ENCODE results near the gene RAB1B. TPM values are rescaled to one million over a fixed set of nuclear protein-coding genes. Genes with fewer than 3 reads are reported as not detected.

The RAB1B gene
- total RNA-seq, 2 donors from 2014 or later: 72.8 to 89.1 TPM

GRCh38 chr11:66230156-66230555 is 38.3 kb upstream of the RAB1B start:
- peaks cover 16% of the 10 kb centered on the region for H3K36me3 Mint-ChIP-seq (ENCODE audit: low read depth)
- no peaks in the 10 kb centered on the region for H3K27me3 Mint-ChIP-seq
- DNase-seq (no peak), ATAC-seq (no peak)
- H3K27ac Mint-ChIP-seq: no peak overlapping the region
- H3K4me1 Mint-ChIP-seq: peaks cover 6% of the 10 kb centered on the region
- no peaks in the 10 kb centered on the region for H3K9me3 ChIP-seq (ENCODE audit: control insufficient read depth, low read length, poor library complexity, severe bottlenecking)
- no peak overlapping the region for H3K4me3 Mint-ChIP-seq

DNA sequence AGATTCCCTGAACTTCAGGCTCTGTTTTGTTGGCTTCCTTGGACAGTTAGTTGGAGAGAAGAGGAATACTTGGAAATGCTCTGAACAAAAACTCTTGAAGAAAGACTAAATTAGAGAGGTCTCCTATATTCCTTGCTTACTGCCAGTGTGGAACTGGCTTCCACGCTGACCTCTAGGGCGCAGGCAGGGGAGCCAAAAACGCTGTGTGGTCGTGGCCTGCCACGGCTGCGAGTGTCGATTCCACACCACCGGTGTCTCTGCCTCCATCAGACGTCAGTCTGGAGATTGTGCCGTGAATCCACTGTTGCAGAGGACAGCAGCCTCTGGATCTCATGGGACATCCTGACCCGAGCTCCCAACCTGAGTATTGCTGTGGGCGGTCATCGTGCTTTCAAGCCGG is 37.5 kb upstream of the RAB1B start:
- H3K27me3 Mint-ChIP-seq: no peaks in the 10 kb centered on the region
- H3K4me3 Mint-ChIP-seq: no peak overlapping the region
- no peak overlapping the region for H3K27ac Mint-ChIP-seq
- no peaks in the 10 kb centered on the region for H3K9me3 ChIP-seq (ENCODE audit: control insufficient read depth, low read length, poor library complexity, severe bottlenecking)
- DNase-seq: no peak
- peaks cover 21% of the 10 kb centered on the region for H3K36me3 Mint-ChIP-seq (ENCODE audit: low read depth)
- ATAC-seq: no peak
- peaks cover 6% of the 10 kb centered on the region for H3K4me1 Mint-ChIP-seq

DNA sequence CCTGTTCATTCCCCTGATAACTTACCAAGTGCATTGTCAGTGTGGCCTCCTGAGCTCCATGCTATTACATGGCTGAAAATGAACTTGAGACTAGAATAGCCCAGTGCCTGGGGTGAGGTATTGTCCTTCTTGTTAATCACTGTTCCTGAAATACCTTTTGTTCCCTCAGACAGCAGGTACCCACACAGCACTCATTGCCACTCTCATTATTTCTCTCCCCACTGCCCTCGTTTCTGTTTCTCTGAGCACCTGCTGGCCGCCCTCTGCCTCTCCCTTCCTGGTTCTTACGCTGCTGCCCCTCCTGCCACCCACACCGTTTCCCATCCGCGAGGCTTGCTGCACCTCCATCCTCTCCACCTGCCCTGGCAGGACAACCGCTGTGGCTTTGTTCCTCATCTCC is 36.9 kb upstream of the RAB1B start:
- H3K36me3 Mint-ChIP-seq (ENCODE audit: low read depth): peaks cover 21% of the 10 kb centered on the region
- peak overlapping the region; percentile 87 for H3K27ac Mint-ChIP-seq

GRCh38 chr11:66232769-66233168 is 35.7 kb upstream of the RAB1B start:
- peaks cover 6% of the 10 kb centered on the region for H3K4me1 Mint-ChIP-seq
- no peak for ATAC-seq
- no peak for DNase-seq
- peak overlapping the region; percentile 61 for H3K4me3 Mint-ChIP-seq
- no peaks in the 10 kb centered on the region for H3K9me3 ChIP-seq (ENCODE audit: control insufficient read depth, low read length, poor library complexity, severe bottlenecking)
- peaks cover 21% of the 10 kb centered on the region for H3K36me3 Mint-ChIP-seq (ENCODE audit: low read depth)
- no peaks in the 10 kb centered on the region for H3K27me3 Mint-ChIP-seq
- H3K27ac Mint-ChIP-seq: peak overlapping the region; percentile 72

More for the DNA sequence above, 36.9 kb upstream of the RAB1B start:
- DNase-seq (no peak), ATAC-seq (no peak)
- no peak overlapping the region for H3K4me3 Mint-ChIP-seq
- H3K27me3 Mint-ChIP-seq: no peaks in the 10 kb centered on the region
- no peaks in the 10 kb centered on the region for H3K9me3 ChIP-seq (ENCODE audit: control insufficient read depth, low read length, poor library complexity, severe bottlenecking)
- peaks cover 6% of the 10 kb centered on the region for H3K4me1 Mint-ChIP-seq

DNA sequence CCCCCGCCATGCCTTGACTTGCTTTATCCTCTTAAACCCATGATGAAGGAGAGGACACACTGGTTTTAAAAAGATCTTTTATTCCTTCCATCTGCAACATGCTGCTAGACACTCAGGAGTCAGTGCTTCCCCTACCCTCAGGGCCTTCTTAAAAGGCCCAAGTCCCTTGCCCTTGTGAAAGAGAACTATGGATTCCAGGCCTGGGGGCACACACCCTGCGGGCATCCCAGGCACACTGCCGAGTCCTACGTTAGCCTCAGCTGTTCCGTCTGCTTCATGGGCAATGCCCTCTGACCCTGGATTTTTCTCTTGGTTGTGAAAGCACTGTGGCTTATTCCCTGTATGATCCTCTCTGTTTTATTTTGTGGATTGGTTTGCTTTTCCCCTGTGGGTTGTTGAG is 35.1 kb upstream of the RAB1B start:
- H3K36me3 Mint-ChIP-seq (ENCODE audit: low read depth): peaks cover 21% of the 10 kb centered on the region
- H3K4me1 Mint-ChIP-seq: peaks cover 6% of the 10 kb centered on the region
- no peak overlapping the region for H3K4me3 Mint-ChIP-seq
- ATAC-seq: no peak
- peak overlapping the region; percentile 72 for H3K27ac Mint-ChIP-seq
- DNase-seq: no peak
- H3K9me3 ChIP-seq (ENCODE audit: control insufficient read depth, low read length, poor library complexity, severe bottlenecking): no peaks in the 10 kb centered on the region
- H3K27me3 Mint-ChIP-seq: no peaks in the 10 kb centered on the region

- DNase-seq: no peak
- no peaks in the 10 kb centered on the region for H3K9me3 ChIP-seq (ENCODE audit: control insufficient read depth, low read length, poor library complexity, severe bottlenecking)
- H3K27me3 Mint-ChIP-seq: no peaks in the 10 kb centered on the region
- peaks cover 17% of the 10 kb centered on the region for H3K36me3 Mint-ChIP-seq (ENCODE audit: low read depth)
- H3K4me3 Mint-ChIP-seq: no peak overlapping the region
- H3K4me1 Mint-ChIP-seq: peaks cover 6% of the 10 kb centered on the region
- ATAC-seq: no peak
- H3K27ac Mint-ChIP-seq: peak overlapping the region; percentile 24
These were observed 33.3 kb upstream of the RAB1B start for GRCh38 chr11:66235141-66235540.

- H3K4me3 Mint-ChIP-seq: no peak overlapping the region
- H3K9me3 ChIP-seq (ENCODE audit: control insufficient read depth, low read length, poor library complexity, severe bottlenecking): no peaks in the 10 kb centered on the region
- DNase-seq: no peak
- H3K4me1 Mint-ChIP-seq: peaks cover 4% of the 10 kb centered on the region
- H3K36me3 Mint-ChIP-seq (ENCODE audit: low read depth): peaks cover 16% of the 10 kb centered on the region
- no peak for ATAC-seq
- no peaks in the 10 kb centered on the region for H3K27me3 Mint-ChIP-seq
- H3K27ac Mint-ChIP-seq: no peak overlapping the region
These were observed 30.6 kb upstream of the RAB1B start for GRCh38 chr11:66237867-66238266.

- no peak overlapping the region for H3K27ac Mint-ChIP-seq
- peaks cover 2% of the 10 kb centered on the region for H3K4me1 Mint-ChIP-seq
- ATAC-seq: no peak
- H3K27me3 Mint-ChIP-seq: no peaks in the 10 kb centered on the region
- peaks cover 11% of the 10 kb centered on the region for H3K36me3 Mint-ChIP-seq (ENCODE audit: low read depth)
- DNase-seq: no peak
- H3K9me3 ChIP-seq (ENCODE audit: control insufficient read depth, low read length, poor library complexity, severe bottlenecking): no peaks in the 10 kb centered on the region
- H3K4me3 Mint-ChIP-seq: no peak overlapping the region
These were observed 29.5 kb upstream of the RAB1B start for GRCh38 chr11:66238786-66239413.

DNA sequence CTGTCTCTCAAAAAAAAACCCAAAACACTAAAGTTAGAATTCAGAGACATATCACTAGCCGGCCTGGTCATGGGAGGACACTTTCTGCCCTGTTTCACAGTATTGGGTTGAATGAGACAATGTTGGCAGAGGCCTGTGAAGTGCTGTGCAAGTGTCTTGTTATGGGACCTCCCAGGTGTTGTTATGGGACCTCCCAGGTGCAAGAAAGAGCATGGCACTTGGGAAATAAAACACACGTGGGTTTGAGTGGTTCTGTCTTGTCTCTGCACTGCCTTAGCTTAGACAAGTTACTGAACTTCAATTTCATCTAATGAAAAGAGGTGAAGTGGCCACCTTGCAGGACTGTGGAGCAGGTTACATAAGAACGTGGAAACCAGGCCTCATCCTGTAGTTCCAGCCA is 28.9 kb upstream of the RAB1B start:
- peaks cover 11% of the 10 kb centered on the region for H3K36me3 Mint-ChIP-seq (ENCODE audit: low read depth)
- ATAC-seq: no peak
- H3K4me3 Mint-ChIP-seq: no peak overlapping the region
- H3K9me3 ChIP-seq (ENCODE audit: control insufficient read depth, low read length, poor library complexity, severe bottlenecking): no peaks in the 10 kb centered on the region
- H3K4me1 Mint-ChIP-seq: peaks cover 2% of the 10 kb centered on the region
- H3K27ac Mint-ChIP-seq: no peak overlapping the region
- no peak for DNase-seq
- H3K27me3 Mint-ChIP-seq: no peaks in the 10 kb centered on the region

- Mint-ChIP-seq H3K36me3 (ENCODE audit: low read depth) (peaks cover 10% of the 10 kb centered on the region), H3K27me3 (no peaks in the 10 kb centered on the region), H3K4me1 (peaks cover 2% of the 10 kb centered on the region), H3K4me3 (no peak overlapping the region), H3K27ac (peak overlapping the region; percentile 53)
- DNase-seq: no peak
- no peak for ATAC-seq
- no peaks in the 10 kb centered on the region for H3K9me3 ChIP-seq (ENCODE audit: control insufficient read depth, low read length, poor library complexity, severe bottlenecking)
These were observed 28.2 kb upstream of the RAB1B start for GRCh38 chr11:66239998-66240780.

DNA sequence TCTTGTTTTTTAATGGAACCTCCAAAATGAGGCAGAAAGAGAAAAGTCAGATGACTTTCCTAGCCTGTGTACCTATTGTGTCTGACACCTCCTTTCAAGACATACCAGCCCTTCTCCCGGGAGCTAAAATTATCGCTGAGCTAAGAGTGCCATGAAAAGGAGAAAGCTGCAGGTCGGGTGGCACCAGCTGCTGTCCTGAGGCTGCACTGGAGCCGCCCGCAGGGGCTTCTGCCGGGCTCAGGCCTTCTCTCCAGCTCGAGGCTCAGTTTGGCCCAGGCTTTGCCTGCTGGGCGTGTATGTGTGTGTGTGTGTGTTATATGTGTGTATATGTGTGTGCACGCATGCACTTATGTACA is 27.7 kb upstream of the RAB1B start:
- no peaks in the 10 kb centered on the region for H3K9me3 ChIP-seq (ENCODE audit: control insufficient read depth, low read length, poor library complexity, severe bottlenecking)
- H3K27ac Mint-ChIP-seq: peak overlapping the region; percentile 53
- H3K4me1 Mint-ChIP-seq: peaks cover 2% of the 10 kb centered on the region
- no peaks in the 10 kb centered on the region for H3K27me3 Mint-ChIP-seq
- peaks cover 6% of the 10 kb centered on the region for H3K36me3 Mint-ChIP-seq (ENCODE audit: low read depth)
- H3K4me3 Mint-ChIP-seq: no peak overlapping the region
- DNase-seq: no peak
- ATAC-seq: no peak

GRCh38 chr11:66242095-66242765 is 26.2 kb upstream of the RAB1B start:
- Mint-ChIP-seq H3K36me3 (ENCODE audit: low read depth) (peaks cover 6% of the 10 kb centered on the region), H3K4me1 (peaks cover 8% of the 10 kb centered on the region), H3K4me3 (peak overlapping the region; percentile 25), H3K27me3 (no peaks in the 10 kb centered on the region), H3K27ac (peak overlapping the region; percentile 54)
- no peak for DNase-seq
- ATAC-seq: no peak
- H3K9me3 ChIP-seq (ENCODE audit: control insufficient read depth, low read length, poor library complexity, severe bottlenecking): no peaks in the 10 kb centered on the region

GRCh38 chr11:66243782-66244535 is 24.5 kb upstream of the RAB1B start:
- Mint-ChIP-seq H3K27me3 (no peaks in the 10 kb centered on the region), H3K27ac (peak overlapping the region; percentile 60), H3K4me1 (peaks cover 8% of the 10 kb centered on the region), H3K4me3 (peak overlapping the region; percentile 41), H3K36me3 (ENCODE audit: low read depth) (peaks cover 6% of the 10 kb centered on the region)
- DNase-seq (no peak), ATAC-seq (no peak)
- no peaks in the 10 kb centered on the region for H3K9me3 ChIP-seq (ENCODE audit: control insufficient read depth, low read length, poor library complexity, severe bottlenecking)

Data from T-helper 17 cell (primary cell).